IgD-negative memory B cell (primary cell): ENCODE results near the gene CD2AP. TPM values are rescaled to one million over a fixed set of nuclear protein-coding genes. Genes with fewer than 3 reads are reported as not detected.
"Not testable (repeated sequence)": the region's sequence is repeated elsewhere in the genome, so short reads cannot be mapped to it uniquely, and the experiment has no call there.

Source experiments
- H3K27ac Mint-ChIP-seq, 3 donors: one replicate each; pipeline ENCODE4 v1.8.0; 2020 to 2022; ENCODE audit warnings: mild to moderate bottlenecking in 3 of 3, mixed read lengths in 3 of 3, moderate library complexity in 1 of 3
- H3K27me3 Mint-ChIP-seq: one replicate; pipeline ENCODE4 v1.8.0; 2021; ENCODE audit warnings: mixed read lengths
- H3K36me3 Mint-ChIP-seq: one replicate; pipeline ENCODE4 v1.8.0; 2020; ENCODE audit warnings: mild to moderate bottlenecking, mixed read lengths
- H3K4me1 Mint-ChIP-seq, 3 donors: one replicate each; pipeline ENCODE4 v1.8.0; 2020 to 2022; ENCODE audit warnings: mixed read lengths in 3 of 3, mild to moderate bottlenecking in 1 of 3
- H3K4me3 Mint-ChIP-seq, 4 donors: one replicate each; pipeline ENCODE4 v1.8.0; 2020 to 2022; ENCODE audit warnings: mild to moderate bottlenecking in 4 of 4, mixed read lengths in 4 of 4, moderate library complexity in 3 of 4
- H3K9me3 Mint-ChIP-seq, 3 donors: one replicate each; pipeline ENCODE4 v1.8.0; 2020 to 2021; ENCODE audit warnings: mixed read lengths in 3 of 3, mild to moderate bottlenecking in 1 of 3
- polyA plus RNA-seq: library from polyadenylated mRNA; unstranded; fragments of 300-500 nt; fragmentation: Illumina TruSeq; gene quantifications from one replicate; pipeline ENCODE4 v1.2.3, GENCODE V29; 2021

Gene CD2AP, protein sequence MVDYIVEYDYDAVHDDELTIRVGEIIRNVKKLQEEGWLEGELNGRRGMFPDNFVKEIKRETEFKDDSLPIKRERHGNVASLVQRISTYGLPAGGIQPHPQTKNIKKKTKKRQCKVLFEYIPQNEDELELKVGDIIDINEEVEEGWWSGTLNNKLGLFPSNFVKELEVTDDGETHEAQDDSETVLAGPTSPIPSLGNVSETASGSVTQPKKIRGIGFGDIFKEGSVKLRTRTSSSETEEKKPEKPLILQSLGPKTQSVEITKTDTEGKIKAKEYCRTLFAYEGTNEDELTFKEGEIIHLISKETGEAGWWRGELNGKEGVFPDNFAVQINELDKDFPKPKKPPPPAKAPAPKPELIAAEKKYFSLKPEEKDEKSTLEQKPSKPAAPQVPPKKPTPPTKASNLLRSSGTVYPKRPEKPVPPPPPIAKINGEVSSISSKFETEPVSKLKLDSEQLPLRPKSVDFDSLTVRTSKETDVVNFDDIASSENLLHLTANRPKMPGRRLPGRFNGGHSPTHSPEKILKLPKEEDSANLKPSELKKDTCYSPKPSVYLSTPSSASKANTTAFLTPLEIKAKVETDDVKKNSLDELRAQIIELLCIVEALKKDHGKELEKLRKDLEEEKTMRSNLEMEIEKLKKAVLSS
- 5.7 TPM for polyA plus RNA-seq

- peak within 1 kb of the TSS; percentile 97 to 100 (median 97) for H3K27ac Mint-ChIP-seq
- H3K4me1 Mint-ChIP-seq = peaks cover 28 to 29% (median 29%) of the 10 kb centered on the region in 3 donors
- H3K9me3 Mint-ChIP-seq = no peaks in the 10 kb centered on the region
- no peaks in the 10 kb centered on the region for H3K36me3 Mint-ChIP-seq
- H3K4me3 Mint-ChIP-seq = peak within 1 kb of the TSS; percentile 95 to 100 (median 98)
- H3K27me3 Mint-ChIP-seq = no peaks in the 10 kb centered on the region
These were observed at the start of gene CD2AP for GRCh38 chr6:47477497-47478232. Gene CD2AP (plus strand): TSS chr6:47477789. CDS start chr6:47478245, 456 bp downstream.

DNA sequence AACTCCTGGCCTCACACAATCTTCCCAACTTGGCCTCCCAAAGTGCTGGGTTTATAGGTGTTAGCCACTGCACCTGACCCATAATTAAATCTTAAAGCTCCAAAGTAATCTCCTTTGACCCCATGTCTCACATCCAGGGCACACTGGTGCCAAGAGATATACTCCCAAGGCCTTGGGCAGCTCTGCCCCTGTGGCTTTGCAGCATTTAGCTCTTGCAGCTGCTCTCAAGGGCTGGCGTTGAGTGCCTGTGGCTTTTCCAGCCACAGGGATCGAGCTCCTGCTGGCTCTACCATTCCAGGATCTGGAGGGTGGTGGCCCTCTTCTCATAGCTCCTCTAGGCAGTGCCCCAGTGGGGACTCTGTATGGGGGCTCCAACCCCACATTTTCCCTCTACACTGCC is 49.3 kb upstream of the CD2AP start:
- peaks cover 4% of the 10 kb centered on the region for H3K36me3 Mint-ChIP-seq
- peaks cover 1% of the 10 kb centered on the region for H3K27me3 Mint-ChIP-seq
- H3K4me1 Mint-ChIP-seq = no peaks in the 10 kb centered on the region
- no peak overlapping the region for H3K4me3 Mint-ChIP-seq
- no peak overlapping the region for H3K27ac Mint-ChIP-seq
- peaks cover 8 to 17% (median 17%) of the 10 kb centered on the region in 3 donors for H3K9me3 Mint-ChIP-seq

GRCh38 chr6:47428746-47429664 is 48.6 kb upstream of the CD2AP start:
- Mint-ChIP-seq H3K36me3 (peaks cover 4% of the 10 kb centered on the region), H3K4me3 (peak overlapping the region in 1 of 4 donors; percentile 49), H3K4me1 (no peaks in the 10 kb centered on the region), H3K9me3 (peaks cover 8 to 17% (median 17%) of the 10 kb centered on the region in 3 donors), H3K27me3 (peaks cover 5% of the 10 kb centered on the region), H3K27ac (no peak overlapping the region)

DNA sequence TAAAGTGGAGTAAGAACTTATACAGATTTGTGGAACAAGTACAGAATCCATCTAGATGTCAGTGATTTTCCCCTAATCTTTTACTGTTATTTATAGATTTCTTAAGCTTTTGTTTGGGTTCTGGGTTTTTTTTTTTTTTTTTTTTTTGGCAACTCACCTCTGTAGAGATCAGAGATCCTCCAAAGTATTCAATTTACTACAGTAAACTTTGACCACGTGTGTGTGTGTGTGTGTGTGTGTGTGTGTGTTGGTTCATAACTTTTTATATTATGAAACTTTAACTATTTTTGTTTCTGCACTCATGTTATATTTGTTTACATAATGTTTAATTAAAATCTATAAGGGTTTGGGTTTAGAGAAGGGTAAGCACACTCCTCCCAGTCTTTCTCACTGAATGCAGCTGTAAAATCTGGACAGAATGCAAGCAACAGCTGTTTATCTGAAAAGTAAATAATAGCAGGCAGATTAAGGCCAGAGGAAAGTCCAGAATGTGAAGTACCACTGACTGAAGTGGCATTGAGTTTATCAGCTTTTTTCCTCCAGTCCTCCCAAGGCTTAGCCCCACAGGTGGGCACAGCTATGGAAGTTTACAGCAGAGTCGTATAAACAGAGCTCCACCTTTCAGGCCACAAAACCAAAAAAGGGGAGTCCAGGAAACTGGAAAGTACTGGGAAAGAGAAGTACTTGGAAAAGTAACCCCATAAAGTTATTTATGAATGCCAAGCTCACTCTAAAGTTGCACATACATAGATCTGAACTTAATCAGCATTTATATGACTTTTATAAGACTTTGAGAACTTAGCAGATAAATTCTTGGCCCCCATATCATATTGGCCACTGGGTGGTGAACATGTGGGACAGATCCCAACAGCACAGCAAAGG is 43.0 kb upstream of the CD2AP start:
- Mint-ChIP-seq H3K36me3 (no peaks in the 10 kb centered on the region), H3K9me3 (peaks cover 1 to 11% (median 9%) of the 10 kb centered on the region in 3 donors)

GRCh38 chr6:47435254-47435612 is 42.4 kb upstream of the CD2AP start:
- peaks cover 0 to 7% (median 4%) of the 10 kb centered on the region in 3 donors for H3K9me3 Mint-ChIP-seq
- H3K27ac Mint-ChIP-seq = no peak overlapping the region
- no peak overlapping the region for H3K4me3 Mint-ChIP-seq
- H3K36me3 Mint-ChIP-seq = no peaks in the 10 kb centered on the region
- peaks cover 6% of the 10 kb centered on the region for H3K27me3 Mint-ChIP-seq
- peaks cover 16 to 26% (median 23%) of the 10 kb centered on the region in 3 donors for H3K4me1 Mint-ChIP-seq

More for the DNA sequence above, 43.0 kb upstream of the CD2AP start:
- Mint-ChIP-seq H3K27me3 (peaks cover 6% of the 10 kb centered on the region), H3K27ac (no peak overlapping the region), H3K4me3 (no peak overlapping the region), H3K4me1 (peaks cover 15 to 23% (median 20%) of the 10 kb centered on the region in 3 donors)

DNA sequence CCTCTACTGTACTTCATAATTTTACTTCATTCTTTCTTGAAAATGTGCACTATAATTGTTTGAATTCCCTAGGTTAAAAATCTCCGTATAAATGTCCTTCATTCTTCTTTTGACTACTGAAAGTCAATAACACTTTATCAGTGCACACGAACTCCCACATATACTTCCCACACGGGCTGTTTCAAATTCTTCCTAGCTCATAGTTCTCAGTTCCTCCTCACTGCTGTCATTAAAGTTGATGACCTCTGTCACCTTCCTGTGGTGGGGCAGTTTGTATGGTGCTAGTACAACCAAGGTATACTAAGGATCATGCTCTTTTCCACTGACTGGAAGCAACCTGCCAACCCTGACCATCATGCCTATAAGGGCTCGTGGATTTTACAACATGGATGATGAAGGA is 40.0 kb upstream of the CD2AP start:
- H3K27ac Mint-ChIP-seq = peak overlapping the region in 1 of 3 donors; percentile 10
- peaks cover 22 to 32% (median 31%) of the 10 kb centered on the region in 3 donors for H3K4me1 Mint-ChIP-seq
- H3K36me3 Mint-ChIP-seq = no peaks in the 10 kb centered on the region
- peak overlapping the region in 2 of 4 donors; percentile 58 to 61 for H3K4me3 Mint-ChIP-seq
- H3K9me3 Mint-ChIP-seq = peaks cover 0 to 5% (median 0%) of the 10 kb centered on the region in 3 donors
- H3K27me3 Mint-ChIP-seq = peaks cover 9% of the 10 kb centered on the region

DNA sequence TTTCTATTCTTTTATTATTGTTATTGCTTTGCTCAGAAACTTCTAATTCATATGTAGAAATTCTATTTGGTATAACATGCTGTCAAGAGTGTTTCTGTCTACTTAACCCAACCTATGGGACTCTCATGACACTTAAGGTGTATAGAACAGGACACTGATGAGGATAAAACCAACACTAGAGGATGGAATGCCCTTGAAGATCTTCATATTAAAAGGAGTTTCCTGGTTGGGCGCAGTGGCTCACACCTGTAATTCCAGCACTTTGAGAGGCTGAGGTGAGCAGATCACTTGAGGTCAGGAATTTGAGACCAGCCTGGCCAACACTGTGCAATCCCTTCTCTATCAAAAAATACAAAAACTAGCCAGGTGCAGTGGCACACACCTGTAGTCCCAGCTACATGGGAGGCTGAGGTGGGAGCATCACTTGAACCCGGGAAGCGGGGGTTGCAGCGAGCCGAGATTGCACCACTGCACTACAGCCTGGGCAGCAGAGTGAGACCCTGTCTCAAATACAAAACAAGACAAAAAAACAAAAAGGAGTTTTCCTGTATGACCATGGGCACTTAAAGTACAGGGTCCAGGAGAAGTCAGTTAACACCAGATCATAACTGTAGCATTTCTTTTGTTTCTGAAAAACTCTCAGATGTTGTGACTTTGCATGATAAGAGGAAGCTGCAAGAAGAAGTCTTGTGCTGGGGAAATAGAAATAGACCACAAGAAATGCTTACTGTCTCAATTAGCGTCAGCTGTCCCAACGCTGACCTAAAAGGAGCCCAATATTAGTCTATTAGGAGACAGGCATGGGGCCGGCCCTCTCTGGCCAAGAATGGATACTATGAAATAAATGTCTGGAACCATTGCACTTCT is 38.9 kb upstream of the CD2AP start:
- Mint-ChIP-seq H3K4me1 (peaks cover 22 to 32% (median 31%) of the 10 kb centered on the region in 3 donors), H3K4me3 (peak overlapping the region in 2 of 4 donors; percentile 76 to 80), H3K9me3 (peaks cover 0 to 5% (median 0%) of the 10 kb centered on the region in 3 donors), H3K27ac (peak overlapping the region in 1 of 3 donors; percentile 18), H3K36me3 (no peaks in the 10 kb centered on the region), H3K27me3 (peaks cover 4% of the 10 kb centered on the region)

GRCh38 chr6:47439348-47439668 is 38.3 kb upstream of the CD2AP start:
- Mint-ChIP-seq H3K27me3 (peaks cover 4% of the 10 kb centered on the region), H3K9me3 (peaks cover 0 to 5% (median 0%) of the 10 kb centered on the region in 3 donors), H3K36me3 (no peaks in the 10 kb centered on the region), H3K4me3 (peak overlapping the region in 2 of 4 donors; percentile 76 to 80), H3K4me1 (peaks cover 22 to 32% (median 31%) of the 10 kb centered on the region in 3 donors), H3K27ac (peak overlapping the region in 1 of 3 donors; percentile 18)

GRCh38 chr6:47440719-47441118 is 36.9 kb upstream of the CD2AP start:
- peak overlapping the region in 1 of 3 donors; percentile 11 for H3K27ac Mint-ChIP-seq
- H3K4me3 Mint-ChIP-seq = peak overlapping the region in 3 of 4 donors; percentile 5 to 79 (median 19)
- H3K27me3 Mint-ChIP-seq = peaks cover 4% of the 10 kb centered on the region
- H3K4me1 Mint-ChIP-seq = peaks cover 22 to 32% (median 31%) of the 10 kb centered on the region in 3 donors
- H3K36me3 Mint-ChIP-seq = no peaks in the 10 kb centered on the region
- H3K9me3 Mint-ChIP-seq = peaks cover 0 to 2% (median 1%) of the 10 kb centered on the region in 3 donors

- not testable (repeated sequence) for H3K4me1 Mint-ChIP-seq, H3K36me3 Mint-ChIP-seq, H3K27me3 Mint-ChIP-seq, H3K4me3 Mint-ChIP-seq, H3K9me3 Mint-ChIP-seq, H3K27ac Mint-ChIP-seq
These were observed 32.6 kb upstream of the CD2AP start for GRCh38 chr6:47444964-47445363.

GRCh38 chr6:47446669-47447330 is 30.8 kb upstream of the CD2AP start:
- no peaks in the 10 kb centered on the region for H3K36me3 Mint-ChIP-seq
- no peak overlapping the region for H3K4me3 Mint-ChIP-seq
- H3K4me1 Mint-ChIP-seq = peaks cover 0 to 2% (median 0%) of the 10 kb centered on the region in 3 donors
- H3K27ac Mint-ChIP-seq = no peak overlapping the region
- peaks cover 0 to 2% (median 2%) of the 10 kb centered on the region in 3 donors for H3K9me3 Mint-ChIP-seq
- no peaks in the 10 kb centered on the region for H3K27me3 Mint-ChIP-seq

DNA sequence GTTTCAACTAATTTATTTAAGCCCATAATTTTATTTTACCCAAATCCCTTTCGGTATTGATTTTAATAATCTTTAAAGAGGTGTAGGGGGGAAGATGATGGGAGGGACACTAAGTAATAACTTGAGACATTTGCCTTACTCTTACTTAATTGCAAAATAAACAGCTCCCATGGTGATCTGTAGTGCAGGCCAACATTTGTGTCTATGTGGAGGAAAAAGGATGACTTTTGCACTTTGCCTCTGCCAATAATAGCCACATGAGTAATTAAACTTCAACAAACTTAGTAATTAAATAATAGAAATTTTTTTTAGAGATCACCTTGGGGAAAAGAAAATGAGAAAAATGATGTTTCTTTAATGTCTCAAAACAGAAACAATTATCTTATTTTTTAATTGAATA is 29.9 kb upstream of the CD2AP start:
- no peak overlapping the region for H3K4me3 Mint-ChIP-seq
- H3K9me3 Mint-ChIP-seq = peaks cover 0 to 2% (median 0%) of the 10 kb centered on the region in 3 donors
- H3K27ac Mint-ChIP-seq = no peak overlapping the region
- peaks cover 0 to 2% (median 0%) of the 10 kb centered on the region in 3 donors for H3K4me1 Mint-ChIP-seq
- no peaks in the 10 kb centered on the region for H3K36me3 Mint-ChIP-seq
- no peaks in the 10 kb centered on the region for H3K27me3 Mint-ChIP-seq
